Upper lobe of left lung (tissue), 4 donors: ENCODE results near the gene ARHGAP21.

Experiments used
- CTCF ChIP-seq, 6 experiments: fragments of 450-650 bp in 4 of 6; fragments of 200-600 bp in 2 of 6; sonication (generic) in 2 of 6; IDR thresholded peaks; one replicate each; pipeline ENCODE4 v1.5.1; 2016 to 2019; ENCODE audit warnings: antibody characterized with exemption in 6 of 6
- POLR2A ChIP-seq, 4 donors: fragments of 450-650 bp; IDR thresholded peaks; one replicate each; pipeline ENCODE4 v1.5.1; 2016 to 2017; ENCODE audit warnings: antibody characterized with exemption in 4 of 4, mild to moderate bottlenecking in 2 of 4

DNA sequence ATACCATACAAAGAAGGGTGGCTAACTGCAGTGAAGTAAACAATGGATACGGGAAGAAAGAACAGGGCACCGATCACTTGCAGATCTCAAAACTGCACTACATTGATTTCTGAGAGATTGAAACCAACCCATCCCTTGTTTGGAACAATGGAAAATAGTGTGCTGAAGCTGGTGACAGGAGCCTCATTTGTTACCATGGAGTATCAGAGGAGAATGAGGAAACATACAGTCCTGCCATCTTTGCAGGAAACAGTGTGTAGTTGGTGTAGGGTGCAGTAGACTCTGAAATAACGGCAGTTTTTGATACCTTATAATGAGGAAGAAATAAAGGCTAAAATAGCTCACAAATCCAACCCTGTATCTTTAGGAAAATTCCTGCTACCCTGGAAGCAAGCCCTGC, 118.5 kb downstream of the ARHGAP21 start:
- TF ChIP-seq CTCF (IDR thresholded peaks at IDR 0.05): no peak
- TF ChIP-seq POLR2A (IDR thresholded peaks at IDR 0.05): no peak
